NT2/D1 (cell line): Measurements from ENCODE around the gene SERPINE1.

Experiments used
- SUZ12 ChIP-seq: IDR thresholded peaks from 2 replicates; pipeline ENCODE4 v1.6.1; 2011; ENCODE audit not compliant: insufficient read length, insufficient read depth; ENCODE audit errors: extremely low read depth
- YY1 ChIP-seq: IDR thresholded peaks from 2 replicates; pipeline ENCODE4 v1.6.1; 2011; ENCODE audit not compliant: insufficient read length, insufficient read depth
- ZNF274 ChIP-seq: IDR thresholded peaks from 2 replicates; pipeline ENCODE4 v1.6.1; 2011; ENCODE audit warnings: mild to moderate bottlenecking, low read depth, low read length

DNA sequence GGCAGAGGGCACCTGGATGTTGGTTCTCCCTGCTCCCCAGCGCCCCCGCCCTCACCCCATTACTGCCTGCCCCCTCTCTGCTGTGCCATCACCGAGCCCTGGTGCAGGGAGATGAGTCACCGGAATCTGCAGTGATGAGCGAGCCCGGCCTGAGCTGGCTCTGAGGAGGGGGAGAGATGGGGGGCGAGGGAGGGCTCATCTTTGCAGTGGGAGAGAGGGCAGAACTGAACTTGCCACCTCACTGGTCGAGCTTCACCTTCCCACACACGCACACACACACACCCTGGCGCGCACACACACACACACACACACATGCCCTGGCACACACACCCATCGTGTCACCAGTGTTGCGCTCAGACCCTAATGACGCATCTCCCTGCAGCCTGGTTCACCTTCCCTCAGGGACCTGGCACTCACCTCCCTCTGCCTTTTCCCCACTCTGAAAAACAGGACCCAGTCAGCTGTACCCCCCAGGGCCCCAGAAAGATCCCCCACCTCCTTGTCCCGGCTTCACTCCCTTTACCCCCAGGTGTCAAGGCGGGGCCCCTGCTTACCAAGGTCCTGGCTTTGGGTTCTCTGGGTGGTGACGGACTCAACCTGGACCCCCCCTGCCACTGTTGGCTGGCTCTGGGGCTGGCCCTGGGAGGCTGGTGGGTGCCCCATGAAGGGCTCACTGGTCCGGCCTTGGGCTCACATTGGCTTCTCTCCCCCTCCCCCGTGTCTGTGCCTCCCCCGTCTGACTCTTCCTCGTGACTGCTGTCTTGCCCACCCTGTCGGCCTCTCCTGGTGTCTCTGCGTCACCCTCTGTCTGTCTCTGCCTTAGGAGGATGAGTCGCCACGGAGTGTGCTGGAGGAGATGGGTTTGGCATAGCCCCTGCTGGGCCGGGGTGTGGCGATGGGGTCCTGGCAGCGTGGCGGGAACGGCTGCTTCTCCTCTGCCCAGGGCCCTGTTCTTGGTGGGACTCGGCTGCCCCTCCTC lies 33.1 kb downstream of the SERPINE1 start:
- TF ChIP-seq YY1: no peak
- no peak for TF ChIP-seq ZNF274
- no peak for TF ChIP-seq SUZ12
